Heart right ventricle (tissue), 16 donors: Measurements from ENCODE around the gene MICAL3. TPM values are rescaled to one million over a fixed set of nuclear protein-coding genes. Genes with fewer than 3 reads are reported as not detected.
A peak's percentile ranks its signal among the peaks of the same experiment; 100 is the strongest.
"Not testable (repeated sequence)": the region's sequence is repeated elsewhere in the genome, so short reads cannot be mapped to it uniquely, and the experiment has no call there.

Experiments
- ATAC-seq, 8 donors: fragments of 200-7000 bp; cut with Tn5 transposase; one replicate each; pipeline ENCODE4 v1.9.1; 2020; ENCODE audit warnings: mild to moderate bottlenecking in 8 of 8, moderate library complexity in 8 of 8, moderate number of reproducible peaks in 1 of 8
- DNase-seq, 2 donors: peaks; one replicate each; pipeline ENCODE4 v3.0.0-alpha.2; 2020
- H3K27ac ChIP-seq, 10 donors: fragments of 200-600 bp; sonication (generic) in 2 of 10; one replicate each; pipeline versions ENCODE4 v1.5.0 to v1.8.0; 2020 to 2022; ENCODE audit warnings: mild to moderate bottlenecking in 3 of 10
- H3K27me3 ChIP-seq, 7 donors: fragments of 200-600 bp; one replicate each; pipeline ENCODE4 v1.8.0; 2021 to 2022; ENCODE audit warnings: mild to moderate bottlenecking in 2 of 7
- H3K36me3 ChIP-seq, 9 donors: fragments of 200-600 bp; sonication (generic) in 1 of 9; one replicate each; pipeline versions ENCODE4 v1.5.0 to v1.8.0; 2020 to 2022; ENCODE audit warnings: mild to moderate bottlenecking in 2 of 9
- H3K4me1 ChIP-seq, 9 donors: fragments of 200-600 bp; sonication (generic) in 1 of 9; one replicate each; pipeline versions ENCODE4 v1.5.0 to v1.8.0; 2020 to 2022; ENCODE audit warnings: mild to moderate bottlenecking in 4 of 9
- H3K4me3 ChIP-seq, 10 donors: fragments of 200-600 bp; sonication (generic) in 2 of 10; one replicate each; pipeline versions ENCODE4 v1.5.0 to v1.8.0; 2020 to 2022; ENCODE audit warnings: mild to moderate bottlenecking in 7 of 10, moderate library complexity in 2 of 10
- H3K9me3 ChIP-seq, 11 donors: fragments of 200-600 bp in 10 of 11; sonication (generic) in 2 of 11; one replicate each; pipeline versions ENCODE4 v1.5.0 to v1.8.0; 2013 to 2022; ENCODE audit warnings: mild to moderate bottlenecking in 2 of 11, control low read depth in 1 of 11, moderate library complexity in 1 of 11
- CTCF ChIP-seq, 9 donors: fragments of 200-600 bp; sonication (generic) in 2 of 9; IDR thresholded peaks; one replicate each; pipeline versions ENCODE4 v1.5.0 to v1.8.0; 2021 to 2022; ENCODE audit warnings: antibody characterized with exemption in 9 of 9, mild to moderate bottlenecking in 5 of 9, moderate library complexity in 1 of 9
- WGBS, 2 donors: extraction: QIAGEN DNeasy Blood & Tissue Kit; methylation state at CpG; one replicate each; pipeline ENCODE4 v1.1.7; 2013; ENCODE audit warnings: inconsistent platforms in 1 of 2; 5-methylcytosine and 5-hydroxymethylcytosine counted together
- intact Hi-C, 10 donors: fragments of 100-400 bp; cut with DNase I; formaldehyde crosslinking; loops; one replicate each; pipeline versions ENCODE4 v1.11.1 to v1.14.2; 2022
- polyA plus RNA-seq, 2 donors: library from polyadenylated mRNA; stranded (reverse); fragments of 200-250 nt; gene quantifications; one replicate each; pipeline ENCODE4 v1.2.3, GENCODE V29; 2013
- total RNA-seq, 10 donors: library from RNA; stranded (reverse); fragmentation: NEBNext Ultra II Directional in 3 of 10; extraction: Animal tissue kit (Norgen Biotek cat#: 25700) in 3 of 10; gene quantifications; one replicate each; pipeline versions ENCODE4 v1.2.1 to v1.2.4, GENCODE V29; 2021 to 2023
- donor health status: Arrhythmogenic right ventricular cardiomyopathy.
- donor health status: ischemic (EF 13 %, LVEDD 7.1; RV severe dilation, severe dysfunction).
- donor health status: healthy with polysubstance abuse.
- donor health status: DM: no; HTN: yes; CAD: no.
- donor health status: DM: no; HTN: no; CAD: no.
- donor health status: ischemic (EF 25% LVEDD 6.9; RV normal size, moderate dysfunction).
- donor health status: ischemic (EF 25% LVEDD 5.7; RV mildly dilated, moderate dysfunction).
- donor health status: healthy.
- donor health status: DM: yes; HTN: yes; CAD: no.
- donor health status: Ischemic cardiomyopathy.
- donor health status: ischemic (EF 35%, LVEDD 5.7; RV mildly dilated, moderate dysfunction).
- donor health status: nonischemic (EF 11% LVEDD 7.7; RV severe dilation, severe dysfunction).
- donor health status: DM: yes; HTN: yes; CAD: no.
- donor health status: PGD.
- donor health status: ischemic (EF 29% LVEDD 5.4; RV normal size, mild dysfunction).
- donor health status: nonischemic (EF 23%, LVEDD 6.1; RV moderate dilation, normal function).

The MICAL3 gene
- total and polyA plus RNA-seq, 12 donors, result 13.2 to 137 (median 109) TPM

- ATAC-seq, result no peak
- Histone ChIP-seq H3K36me3 (peaks cover 0 to 88% (median 39%) of the 10 kb centered on the region in 9 donors), H3K4me3 (no peak overlapping the region), H3K4me1 (peaks cover 0 to 16% (median 6%) of the 10 kb centered on the region in 9 donors), H3K9me3 (no peaks in the 10 kb centered on the region), H3K27ac (no peak overlapping the region), H3K27me3 (no peaks in the 10 kb centered on the region)
- DNase-seq, result no peak
- intact Hi-C loops, result no loop called here
- 62 to 76% methylated on average over 7 of the region's 7 CpGs for WGBS, 2 donors
- no peak for TF ChIP-seq CTCF (IDR thresholded peaks at IDR 0.05)
Measured at GRCh38 chr22:17878941-17879340, 145.4 kb downstream of the MICAL3 start.

- H3K36me3 ChIP-seq, result peaks cover 0 to 88% (median 40%) of the 10 kb centered on the region in 9 donors
- H3K9me3 ChIP-seq, result no peaks in the 10 kb centered on the region
- 91 to 96% methylated on average over 10 of the region's 10 CpGs for WGBS, 2 donors
- DNase-seq (no peak), ATAC-seq (no peak)
- TF ChIP-seq CTCF (IDR thresholded peaks at IDR 0.05), result no peak
- no peak overlapping the region for H3K27ac ChIP-seq
- peaks cover 0 to 11% (median 0%) of the 10 kb centered on the region in 9 donors for H3K4me1 ChIP-seq
- intact Hi-C loops, result no loop called here
- no peaks in the 10 kb centered on the region for H3K27me3 ChIP-seq
- no peak overlapping the region for H3K4me3 ChIP-seq
Measured at GRCh38 chr22:17878186-17878694, 146.1 kb downstream of the MICAL3 start.

GRCh38 chr22:17876878-17877855 lies 147.2 kb downstream of the MICAL3 start:
- H3K4me3 ChIP-seq, DNase-seq, H3K9me3 ChIP-seq, H3K27me3 ChIP-seq, ATAC-seq, intact Hi-C loops, H3K27ac ChIP-seq, H3K4me1 ChIP-seq: not testable (repeated sequence)
- H3K36me3 ChIP-seq, result peaks cover 0 to 89% (median 48%) of the 10 kb centered on the region in 9 donors

- Histone ChIP-seq H3K9me3 (no peaks in the 10 kb centered on the region), H3K4me1 (peaks cover 0 to 13% (median 5%) of the 10 kb centered on the region in 9 donors), H3K27ac (peak overlapping the region in 1 of 10 donors; percentile 55), H3K36me3 (peaks cover 0 to 89% (median 54%) of the 10 kb centered on the region in 9 donors), H3K27me3 (no peaks in the 10 kb centered on the region), H3K4me3 (no peak overlapping the region)
- 60 to 64% methylated on average over 4 of the region's 4 CpGs for WGBS, 2 donors
- ATAC-seq (no peak), DNase-seq (no peak)
- intact Hi-C loops, result no loop called here
- no peak for TF ChIP-seq CTCF (IDR thresholded peaks at IDR 0.05)
Measured at GRCh38 chr22:17876306-17876831, 148.0 kb downstream of the MICAL3 start.
